Esophagus (tissue), 2 donors: ENCODE data around the gene POLR3E. TPM values are rescaled to one million over a fixed set of nuclear protein-coding genes. Genes with fewer than 3 reads are reported as not detected.
"Not testable (repeated sequence)": the region's sequence is repeated elsewhere in the genome, so short reads cannot be mapped to it uniquely, and the experiment has no call there.

Experiments
- H3K27ac ChIP-seq, 2 donors: one replicate each; pipeline ENCODE4 v1.5.1; 2013; ENCODE audit warnings: low read depth in 2 of 2, mild to moderate bottlenecking in 2 of 2, inconsistent platforms in 1 of 2, low read length in 1 of 2, moderate library complexity in 1 of 2
- H3K27me3 ChIP-seq, 2 donors: one replicate each; pipeline ENCODE4 v1.6.1; 2013; ENCODE audit warnings: low read length in 2 of 2, control low read depth in 1 of 2, mild to moderate bottlenecking in 1 of 2; ENCODE audit not compliant: insufficient read depth in 2 of 2, control insufficient read depth in 1 of 2
- H3K36me3 ChIP-seq, 2 donors: one replicate each; pipeline ENCODE4 v1.6.1; 2013; ENCODE audit warnings: low read length in 1 of 2; ENCODE audit not compliant: control insufficient read depth in 2 of 2, insufficient read depth in 2 of 2
- H3K4me1 ChIP-seq, 2 donors: one replicate each; pipeline ENCODE4 v1.6.1; 2013; ENCODE audit warnings: low read length in 1 of 2; ENCODE audit not compliant: control insufficient read depth in 2 of 2, insufficient read depth in 2 of 2
- H3K4me3 ChIP-seq, 2 donors: one replicate each; pipeline ENCODE4 v1.5.1; 2013; ENCODE audit warnings: low read length in 2 of 2, mild to moderate bottlenecking in 2 of 2, low read depth in 1 of 2, moderate library complexity in 1 of 2
- H3K9me3 ChIP-seq, 2 donors: one replicate each; pipeline ENCODE4 v1.6.1; 2013; ENCODE audit warnings: mild to moderate bottlenecking in 2 of 2, low read depth in 1 of 2, low read length in 1 of 2, moderate library complexity in 1 of 2; ENCODE audit not compliant: control insufficient read depth in 2 of 2, insufficient read depth in 1 of 2
- WGBS, 2 donors: extraction: QIAGEN DNeasy Blood & Tissue Kit; methylation state at CpG; one replicate each; pipeline ENCODE4 v1.1.7; 2013; 5-methylcytosine and 5-hydroxymethylcytosine counted together
- polyA plus RNA-seq, 2 donors: library from polyadenylated mRNA; stranded (reverse); fragments of 200-250 nt; gene quantifications; one replicate each; pipeline ENCODE4 v1.2.3, GENCODE V29; 2013
- donor health status: healthy with polysubstance abuse.
- donor health status: Bipolar disorder and iron deficiency.

Gene POLR3E
- polyA plus RNA-seq, 2 donors = 20.2 to 20.3 TPM

- Histone ChIP-seq H3K4me1 (no peaks in the 10 kb centered on the region), H3K27ac (no peak overlapping the region), H3K36me3 (peaks cover 0 to 2% of the 10 kb centered on the region in 2 donors), H3K27me3 (no peaks in the 10 kb centered on the region), H3K9me3 (peaks cover 0 to 3% of the 10 kb centered on the region in 2 donors), H3K4me3 (no peak overlapping the region)
Observed at GRCh38 chr16:22340945-22341344, 43.7 kb downstream of the POLR3E start.

- Histone ChIP-seq H3K4me3 (no peak overlapping the region), H3K4me1 (no peaks in the 10 kb centered on the region), H3K9me3 (no peaks in the 10 kb centered on the region), H3K36me3 (peaks cover 1 to 2% of the 10 kb centered on the region in 2 donors), H3K27me3 (no peaks in the 10 kb centered on the region), H3K27ac (no peak overlapping the region)
- WGBS, 2 donors = 96 to 98% methylated on average over 2 of the region's 2 CpGs
Observed at GRCh38 chr16:22342082-22342481, 44.9 kb downstream of the POLR3E start.

- no peaks in the 10 kb centered on the region for H3K9me3 ChIP-seq
- H3K4me3 ChIP-seq = no peak overlapping the region
- peaks cover 9 to 11% of the 10 kb centered on the region in 2 donors for H3K36me3 ChIP-seq
- H3K27me3 ChIP-seq = no peaks in the 10 kb centered on the region
- no peak overlapping the region for H3K27ac ChIP-seq
- 70 to 73% methylated on average over 9 of the region's 9 CpGs for WGBS, 2 donors
- no peaks in the 10 kb centered on the region for H3K4me1 ChIP-seq
Observed at GRCh38 chr16:22346483-22346882, 49.3 kb downstream of the POLR3E start.

GRCh38 chr16:22347100-22347820, 50.1 kb downstream of the POLR3E start:
- no peak overlapping the region for H3K4me3 ChIP-seq
- H3K4me1 ChIP-seq = no peaks in the 10 kb centered on the region
- no peak overlapping the region for H3K27ac ChIP-seq
- H3K27me3 ChIP-seq = no peaks in the 10 kb centered on the region
- H3K36me3 ChIP-seq = peaks cover 9 to 11% of the 10 kb centered on the region in 2 donors
- H3K9me3 ChIP-seq = no peaks in the 10 kb centered on the region
- 87 to 92% methylated on average over 20 of the region's 20 CpGs for WGBS, 2 donors

- WGBS, 2 donors = 66 to 70% methylated on average over 2 of the region's 2 CpGs
- no peak overlapping the region for H3K27ac ChIP-seq
- no peaks in the 10 kb centered on the region for H3K27me3 ChIP-seq
- H3K9me3 ChIP-seq = no peaks in the 10 kb centered on the region
- peaks cover 0 to under 1% of the 10 kb centered on the region in 2 donors for H3K4me1 ChIP-seq
- no peak overlapping the region for H3K4me3 ChIP-seq
- peaks cover 9 to 11% of the 10 kb centered on the region in 2 donors for H3K36me3 ChIP-seq
Observed at GRCh38 chr16:22348291-22348690, 51.1 kb downstream of the POLR3E start.

GRCh38 chr16:22351017-22351416, 53.8 kb downstream of the POLR3E start:
- H3K4me1 ChIP-seq, H3K4me3 ChIP-seq, H3K9me3 ChIP-seq, H3K27ac ChIP-seq, H3K27me3 ChIP-seq: not testable (repeated sequence)
- H3K36me3 ChIP-seq = peaks cover 9 to 11% of the 10 kb centered on the region in 2 donors
- 95 to 97% methylated on average over 5 to 6 of the region's 6 CpGs for WGBS, 2 donors

GRCh38 chr16:22352140-22352539, 54.9 kb downstream of the POLR3E start:
- Histone ChIP-seq H3K4me1 (peaks cover 0 to 2% of the 10 kb centered on the region in 2 donors), H3K27ac (no peak overlapping the region), H3K9me3 (no peaks in the 10 kb centered on the region), H3K27me3 (no peaks in the 10 kb centered on the region), H3K36me3 (peaks cover 7 to 9% of the 10 kb centered on the region in 2 donors), H3K4me3 (no peak overlapping the region)
- WGBS, 2 donors = 96 to 98% methylated on average over 6 of the region's 6 CpGs

- Histone ChIP-seq H3K4me3 (no peak overlapping the region), H3K27me3 (no peaks in the 10 kb centered on the region), H3K4me1 (peaks cover 0 to 2% of the 10 kb centered on the region in 2 donors), H3K9me3 (no peaks in the 10 kb centered on the region), H3K36me3 (peaks cover 3 to 4% of the 10 kb centered on the region in 2 donors), H3K27ac (no peak overlapping the region)
- WGBS, 2 donors = 77 to 85% methylated on average over 5 of the region's 5 CpGs
Observed at GRCh38 chr16:22352723-22353122, 55.5 kb downstream of the POLR3E start.

GRCh38 chr16:22353191-22353919, 56.1 kb downstream of the POLR3E start:
- no peaks in the 10 kb centered on the region for H3K27me3 ChIP-seq
- H3K4me3 ChIP-seq = no peak overlapping the region
- H3K9me3 ChIP-seq = no peaks in the 10 kb centered on the region
- H3K4me1 ChIP-seq = peaks cover 0 to 2% of the 10 kb centered on the region in 2 donors
- H3K36me3 ChIP-seq = peaks cover under 1 to 4% of the 10 kb centered on the region in 2 donors
- H3K27ac ChIP-seq = peak overlapping the region in 1 of 2 donors; percentile 22
- 45 to 48% methylated on average over 3 of the region's 3 CpGs for WGBS, 2 donors
